Measurements from ENCODE around the gene RSU1. TPM values are rescaled to one million over a fixed set of nuclear protein-coding genes. Genes with fewer than 3 reads are reported as not detected.

The RSU1 gene
- total RNA-seq, 1 experiment from 2014 or later = 29.5 TPM

- H3K9me3 ChIP-seq (ENCODE audit: control insufficient read depth in 1 of 2, insufficient read depth in 1 of 2, low read depth in 1 of 2, low read length in 2 of 2) = no peaks in the 10 kb centered on the region
- H3K9ac ChIP-seq (ENCODE audit: low read length) = no peak overlapping the region
- intact Hi-C loops (cut with micrococcal nuclease) = no loop called here
- no peaks in the 10 kb centered on the region for H3K27me3 ChIP-seq (ENCODE audit: insufficient read depth, low read length)
- H3K9me2 ChIP-seq (ENCODE audit: insufficient read depth) = no peaks in the 10 kb centered on the region
- no peak overlapping the region for H3K4me3 ChIP-seq (replicated peaks in 1 of 2; ENCODE audit: low read depth in 1 of 2, low read length in 2 of 2)
- H3K36me3 ChIP-seq (ENCODE audit: control insufficient read depth in 1 of 2, insufficient read depth in 2 of 2, low read length in 2 of 2) = no peaks in the 10 kb centered on the region; a peak in 1 of 4 replicates
- no peak overlapping the region for H3K27ac ChIP-seq (ENCODE audit: low read depth, low read length)
- no peak overlapping the region for H3K4me2 ChIP-seq (ENCODE audit: low read length)
- ChIA-PET RAD21 (ENCODE audit: low non-redundant PET in 1 of 2, low total read pairs in 2 of 2, uncharacterized antibody in 2 of 2, unreplicated experiment in 2 of 2) (no interaction called here), POLR2A (no interaction called here), CTCF (no interaction called here)
- no peak for DNase-seq (ENCODE audit: low read depth, low spot score)
- H2AFZ ChIP-seq (ENCODE audit: low read depth, low read length, poor library complexity, severe bottlenecking) = no peak overlapping the region
- no TSS peak for BruUV-seq (replicated peaks)
- ATAC-seq = no peak
- TF ChIP-seq YY1 (IDR thresholded peaks at IDR 0.05; ENCODE audit: extremely low read depth, insufficient replicate concordance, low read depth, low read length) (no peak), CBX3 (IDR thresholded peaks at IDR 0.05; ENCODE audit: low read depth) (no peak), ZBTB33 (IDR thresholded peaks at IDR 0.05; ENCODE audit: extremely low read depth, insufficient replicate concordance, low read length) (no peak), SIN3A (IDR thresholded peaks at IDR 0.05; ENCODE audit: low read depth) (no peak), SP1 (IDR thresholded peaks at IDR 0.05; ENCODE audit: low read depth) (no peak), EZH2 (IDR thresholded peaks at IDR 0.05) (no peak), MAX (IDR thresholded peaks at IDR 0.05) (no peak), TCF7L2 (IDR thresholded peaks at IDR 0.05; ENCODE audit: borderline replicate concordance, extremely low read depth, insufficient read depth, insufficient read length) (no peak), ZNF274 (IDR thresholded peaks at IDR 0.05; ENCODE audit: low read depth, low read length) (no peak), CTCF (IDR thresholded peaks at IDR 0.05 in 2 of 3, conservative IDR thresholded peaks at IDR 0.05 in 1 of 3; ENCODE audit: borderline replicate concordance in 1 of 3, insufficient read depth in 1 of 3, low read depth in 2 of 3, low read length in 2 of 3) (no peak), FOSL1 (IDR thresholded peaks at IDR 0.05; ENCODE audit: low read depth) (no peak)
- H4K20me1 ChIP-seq (ENCODE audit: insufficient read depth) = no peaks in the 10 kb centered on the region
- no peaks in the 10 kb centered on the region for H3K4me1 ChIP-seq (ENCODE audit: control insufficient read depth in 1 of 2, insufficient read depth in 2 of 2, low read length in 2 of 2)
- H3K79me2 ChIP-seq (ENCODE audit: insufficient read depth, low read length) = no peaks in the 10 kb centered on the region
Observed at GRCh38 chr10:16724509-16724908, 92.7 kb downstream of the RSU1 start.
